ENCODE data around the gene IGF2R.

The IGF2R gene

DNA sequence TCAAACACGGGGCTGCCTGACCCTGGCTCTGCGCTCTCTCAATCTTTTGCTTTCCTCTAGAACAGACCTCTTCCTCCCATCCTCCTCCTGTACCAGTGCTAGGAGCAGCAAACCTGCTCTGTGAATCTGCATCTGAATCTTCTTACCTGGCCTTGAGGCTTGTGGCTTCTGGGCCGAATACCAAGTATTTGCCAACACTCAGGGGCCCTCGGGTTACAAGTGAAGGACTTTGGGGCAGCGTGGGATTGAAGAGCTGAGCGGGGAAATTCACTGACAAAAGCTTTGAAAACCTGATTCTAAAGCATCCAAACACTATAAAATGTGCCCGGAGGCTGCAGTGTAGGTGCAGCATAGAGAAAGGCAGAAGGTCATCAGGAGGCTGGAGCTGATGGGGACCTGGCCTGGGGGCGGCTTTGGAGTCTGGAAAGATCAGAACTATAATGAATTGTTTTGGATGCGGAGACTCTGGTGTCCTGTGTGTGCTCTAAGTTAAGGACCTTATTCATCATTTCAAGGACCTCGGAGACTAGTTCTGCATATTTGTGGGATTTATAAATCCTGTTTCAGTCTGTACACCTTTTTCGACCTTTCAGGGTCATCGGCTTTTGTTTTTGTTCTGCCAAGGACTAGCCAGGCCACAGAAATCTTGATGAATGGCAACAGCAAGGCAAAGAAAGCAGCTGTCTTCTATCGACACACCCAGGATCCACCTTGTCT is 16.4 kb upstream of the IGF2R start:
- TF ChIP-seq, protein P1, sequence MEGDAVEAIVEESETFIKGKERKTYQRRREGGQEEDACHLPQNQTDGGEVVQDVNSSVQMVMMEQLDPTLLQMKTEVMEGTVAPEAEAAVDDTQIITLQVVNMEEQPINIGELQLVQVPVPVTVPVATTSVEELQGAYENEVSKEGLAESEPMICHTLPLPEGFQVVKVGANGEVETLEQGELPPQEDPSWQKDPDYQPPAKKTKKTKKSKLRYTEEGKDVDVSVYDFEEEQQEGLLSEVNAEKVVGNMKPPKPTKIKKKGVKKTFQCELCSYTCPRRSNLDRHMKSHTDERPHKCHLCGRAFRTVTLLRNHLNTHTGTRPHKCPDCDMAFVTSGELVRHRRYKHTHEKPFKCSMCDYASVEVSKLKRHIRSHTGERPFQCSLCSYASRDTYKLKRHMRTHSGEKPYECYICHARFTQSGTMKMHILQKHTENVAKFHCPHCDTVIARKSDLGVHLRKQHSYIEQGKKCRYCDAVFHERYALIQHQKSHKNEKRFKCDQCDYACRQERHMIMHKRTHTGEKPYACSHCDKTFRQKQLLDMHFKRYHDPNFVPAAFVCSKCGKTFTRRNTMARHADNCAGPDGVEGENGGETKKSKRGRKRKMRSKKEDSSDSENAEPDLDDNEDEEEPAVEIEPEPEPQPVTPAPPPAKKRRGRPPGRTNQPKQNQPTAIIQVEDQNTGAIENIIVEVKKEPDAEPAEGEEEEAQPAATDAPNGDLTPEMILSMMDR (IDR thresholded peaks at IDR 0.05; ENCODE audit: low read depth, low read length, missing control alignments) = no peak
- no peak overlapping the region for H3K4me3 ChIP-seq (ENCODE audit: low read depth, low read length)
- no peak for DNase-seq (ENCODE audit: low read depth)

DNA sequence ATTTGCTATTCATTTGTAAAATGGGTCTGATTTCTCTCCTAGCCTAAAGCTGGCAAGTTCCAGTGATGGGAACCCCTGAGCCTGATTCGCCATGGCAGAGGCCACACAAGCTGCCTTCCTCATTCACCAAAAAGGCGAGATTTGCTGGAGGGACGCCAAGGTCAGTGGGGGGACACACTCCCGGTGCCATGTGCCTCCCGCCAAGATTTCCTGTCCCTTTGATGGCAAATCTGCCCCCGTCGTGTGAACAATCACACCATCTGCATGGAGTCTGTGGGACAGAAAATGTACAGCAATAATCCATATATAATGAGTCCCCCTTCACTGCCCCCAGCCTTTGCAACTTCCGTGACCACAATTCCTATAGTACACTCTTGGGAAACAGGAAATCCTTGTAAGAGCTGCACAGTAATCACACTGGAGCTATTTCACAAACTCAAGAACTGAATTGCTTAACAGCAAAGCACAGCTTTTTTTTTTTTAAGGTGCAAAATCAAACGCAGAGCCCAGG is 15.7 kb upstream of the IGF2R start:
- TF ChIP-seq, protein P1 (IDR thresholded peaks at IDR 0.05; ENCODE audit: low read depth, low read length, missing control alignments) = no peak
- DNase-seq (ENCODE audit: low read depth) = no peak
- no peak overlapping the region for H3K4me3 ChIP-seq (ENCODE audit: low read depth, low read length)

DNA sequence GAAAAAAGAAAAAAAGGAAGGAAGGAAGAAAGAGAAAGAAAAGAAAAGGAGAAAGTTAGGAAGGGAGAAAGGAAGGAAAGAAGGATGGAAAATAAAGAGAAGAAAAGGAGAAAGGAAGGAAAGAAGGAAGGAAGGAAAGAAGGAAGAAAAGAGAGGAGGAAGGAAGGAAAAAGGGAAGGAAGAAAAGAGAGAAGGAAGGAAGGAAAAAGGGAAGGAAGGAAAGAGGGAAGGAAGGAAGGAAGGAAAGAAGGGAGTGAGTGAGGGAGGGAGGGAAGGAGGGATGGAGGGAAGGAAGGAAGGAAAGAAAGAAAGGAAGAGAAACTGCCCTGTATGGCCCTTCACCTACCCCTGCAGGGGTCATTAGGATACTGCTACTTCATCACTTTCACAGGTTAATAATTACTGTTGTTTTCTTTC is 12.9 kb upstream of the IGF2R start:
- DNase-seq (ENCODE audit: low read depth) = no peak
- H3K4me3 ChIP-seq (ENCODE audit: low read depth, low read length) = no peak overlapping the region
- TF ChIP-seq, protein P1 (IDR thresholded peaks at IDR 0.05; ENCODE audit: low read depth, low read length, missing control alignments) = no peak

DNA sequence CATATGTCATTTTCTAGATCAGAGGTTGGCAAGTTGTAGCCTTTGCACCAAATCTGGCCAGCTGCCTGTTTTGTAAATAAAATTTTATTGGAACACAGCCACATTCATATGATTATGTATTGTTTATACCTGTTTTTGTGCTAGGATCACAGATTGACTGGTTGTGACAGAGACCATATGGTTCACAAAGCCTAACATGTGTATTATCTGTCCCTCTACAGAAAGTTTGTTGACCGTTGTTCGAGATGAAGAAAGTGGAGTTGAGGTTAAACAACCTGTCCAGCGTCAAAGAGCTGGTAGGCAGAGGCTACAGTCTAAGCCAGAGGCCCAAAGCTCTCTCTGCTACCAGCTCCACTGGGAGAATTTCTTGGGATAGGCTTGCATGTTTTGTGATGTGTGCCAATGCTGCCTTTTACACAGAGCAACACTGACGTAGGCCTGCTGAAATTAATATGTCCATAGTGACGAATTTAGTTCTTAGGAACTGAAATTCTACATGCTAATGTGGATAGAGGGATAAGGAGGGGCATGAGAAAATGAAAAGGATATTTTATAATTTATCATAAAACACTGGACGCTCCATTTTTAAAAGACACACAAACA is 11.7 kb upstream of the IGF2R start:
- DNase-seq (ENCODE audit: low read depth) = no peak
- no peak overlapping the region for H3K4me3 ChIP-seq (ENCODE audit: low read depth, low read length)
- TF ChIP-seq, protein P1 (IDR thresholded peaks at IDR 0.05; ENCODE audit: low read depth, low read length, missing control alignments) = no peak

DNA sequence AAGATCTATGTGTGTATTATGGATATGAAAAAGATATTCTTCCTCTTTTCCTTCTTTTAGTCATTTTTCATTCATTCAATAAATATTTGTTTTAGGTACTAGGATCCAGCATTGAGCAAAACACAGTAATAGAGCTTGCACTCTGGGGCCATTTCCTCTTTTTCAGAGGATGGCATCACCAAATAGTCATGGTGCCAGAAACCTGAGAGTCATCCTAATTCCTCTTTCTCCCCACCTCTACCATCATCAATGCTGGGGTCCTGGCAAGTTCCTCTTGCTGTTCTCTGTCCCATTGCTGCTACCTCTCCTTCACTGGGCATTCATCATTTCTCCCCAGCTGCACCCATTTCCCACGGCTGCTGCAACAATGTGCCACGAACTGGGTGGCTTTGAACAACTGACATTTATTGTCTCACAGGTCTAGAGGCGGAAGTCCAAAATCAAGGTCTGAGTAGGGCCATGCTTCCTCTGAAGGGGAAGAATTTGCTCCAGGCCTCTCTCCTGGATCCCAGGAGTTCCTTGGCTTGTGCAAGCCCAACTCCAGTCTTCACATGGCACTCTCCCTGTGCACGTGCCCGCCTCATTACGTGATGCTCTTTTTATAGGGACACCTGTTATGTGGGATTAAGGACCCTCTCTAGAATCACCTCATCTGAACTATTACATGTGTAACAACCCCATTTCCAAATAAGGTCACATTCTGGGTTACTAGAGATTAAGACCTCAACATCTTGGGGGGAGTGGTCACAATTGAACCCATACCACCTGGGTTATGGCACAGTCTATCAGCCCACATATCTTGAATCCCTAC is 9.5 kb upstream of the IGF2R start:
- TF ChIP-seq, protein P1 (IDR thresholded peaks at IDR 0.05; ENCODE audit: low read depth, low read length, missing control alignments) = no peak
- H3K4me3 ChIP-seq (ENCODE audit: low read depth, low read length) = no peak overlapping the region
- DNase-seq (ENCODE audit: low read depth) = no peak

DNA sequence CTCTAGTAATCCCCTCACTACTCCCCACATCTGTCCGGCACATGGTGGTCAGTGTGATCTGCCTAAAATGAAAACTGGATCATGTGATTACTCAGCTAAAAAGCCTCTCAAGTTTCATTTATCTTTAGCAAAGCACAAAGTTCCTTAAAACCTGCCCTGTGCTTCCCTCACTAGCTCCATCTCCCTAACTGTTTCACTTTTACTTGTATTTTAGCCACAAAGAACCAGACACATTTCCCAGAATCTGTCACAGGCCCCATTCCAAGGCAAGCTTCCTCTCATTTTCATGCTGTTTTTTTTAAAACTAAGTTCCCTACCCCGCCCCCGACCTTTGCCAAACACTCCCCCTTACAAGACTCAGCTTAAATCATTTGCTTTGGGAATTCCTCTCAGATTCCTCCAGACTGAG is 8.9 kb upstream of the IGF2R start:
- TF ChIP-seq, protein P1 (IDR thresholded peaks at IDR 0.05; ENCODE audit: low read depth, low read length, missing control alignments) = no peak
- DNase-seq (ENCODE audit: low read depth) = no peak
- H3K4me3 ChIP-seq (ENCODE audit: low read depth, low read length) = no peak overlapping the region

All from GM12864 (cell line).